GM12873 (cell line): ENCODE measurements around the gene DBNL.

Experiments
- CTCF ChIP-seq: IDR thresholded peaks from 2 replicates; pipeline ENCODE4 v1.5.1; 2012; ENCODE audit warnings: low read depth, mild to moderate bottlenecking, moderate library complexity, low read length, control low read depth; ENCODE audit not compliant: insufficient read depth; ENCODE audit errors: missing control alignments

DBNL gene

GRCh38 chr7:44082541-44083207 is 38.2 kb downstream of the DBNL start:
- no peak for TF ChIP-seq CTCF

GRCh38 chr7:44083796-44084195 is 39.3 kb downstream of the DBNL start:
- no peak for TF ChIP-seq CTCF

GRCh38 chr7:44084701-44085100 is 40.2 kb downstream of the DBNL start:
- TF ChIP-seq CTCF, result no peak

GRCh38 chr7:44085546-44085945 is 41.0 kb downstream of the DBNL start:
- TF ChIP-seq CTCF, result no peak

GRCh38 chr7:44086627-44087026 is 42.1 kb downstream of the DBNL start:
- TF ChIP-seq CTCF, result no peak

- no peak for TF ChIP-seq CTCF
Observed at GRCh38 chr7:44087911-44088838, 43.7 kb downstream of the DBNL start.

GRCh38 chr7:44093102-44093641 is 48.7 kb downstream of the DBNL start:
- TF ChIP-seq CTCF, result no peak
